Endothelial cell of umbilical vein (primary cell): ENCODE data around the gene CIAO3. TPM values are rescaled to one million over a fixed set of nuclear protein-coding genes. Genes with fewer than 3 reads are reported as not detected.

Experiments used
- BruUV-seq: library from RNA; stranded (reverse); fragments of 400-500 nt; replicated peaks from 2 replicates; lab custom pipeline; 2021; lab: Mats Ljungman, UMichigan
- CTCF ChIA-PET: fragments of 300-600, 350-600 bp; sonication (Branson Sonifier 250); formaldehyde crosslinking; loops from one replicate; lab custom pipeline; 2021; ENCODE audit warnings: antibody characterized with exemption, inconsistent platforms; lab: Charles Lee
- POLR2A ChIA-PET: fragments of 300-600, 350-600 bp; sonication (Branson Sonifier 250); formaldehyde crosslinking; loops from one replicate; lab custom pipeline; 2021; ENCODE audit warnings: antibody characterized with exemption, inconsistent platforms; lab: Charles Lee
- DNase-seq: peaks from one replicate; pipeline ENCODE4 v3.0.0-alpha.2; 2011; ENCODE audit warnings: low read depth, low spot score
- FAIRE-seq: peaks from 2 replicates; lab custom pipeline; 2011; peaks lifted over from hg19 to GRCh38; lab: Jason Lieb, UNC
- H2AFZ ChIP-seq: 2 replicates; pipeline ENCODE4 v1.6.0; 2012; ENCODE audit warnings: low read depth, low read length, control low read depth, inconsistent platforms
- H3K27ac ChIP-seq: 2 replicates; pipeline ENCODE4 v1.5.1; 2011; ENCODE audit warnings: low read depth, mild to moderate bottlenecking, control low read depth, low read length, moderate library complexity; ENCODE audit not compliant: insufficient read depth
- H3K27me3 ChIP-seq, 2 experiments: 2 replicates each; pipeline versions ENCODE4 v1.6.0 to v1.6.1; 2011; ENCODE audit warnings: low read length in 2 of 2, mixed read lengths in 1 of 2; ENCODE audit not compliant: control insufficient read depth in 2 of 2, insufficient read depth in 2 of 2
- H3K36me3 ChIP-seq, 2 experiments: 2 replicates in 1 of 2; 3 replicates in 1 of 2; pipeline ENCODE4 v1.5.1; 2011; ENCODE audit warnings: low read length in 2 of 2, mild to moderate bottlenecking in 1 of 2, moderate library complexity in 1 of 2; ENCODE audit not compliant: control insufficient read depth in 2 of 2, insufficient read depth in 2 of 2; ENCODE audit errors: extremely low read depth in 1 of 2
- H3K4me1 ChIP-seq: 3 replicates; pipeline ENCODE4 v1.5.1; 2011; ENCODE audit warnings: mild to moderate bottlenecking, low read length; ENCODE audit not compliant: control insufficient read depth, insufficient read depth; ENCODE audit errors: extremely low read depth
- H3K4me2 ChIP-seq: 2 replicates; pipeline ENCODE4 v1.6.1; 2011; ENCODE audit warnings: low read length, control low read depth, mixed read lengths; ENCODE audit not compliant: insufficient read depth
- H3K4me3 ChIP-seq, 3 experiments: fragments of 200-600 bp in 1 of 3; sonication (generic), shearing (Covaris generic) in 1 of 3; replicated peaks in 1 of 3; 2 replicates each; pipeline ENCODE4 v1.5.1; 2011 to 2016; ENCODE audit warnings: control low read depth in 3 of 3, low read length in 3 of 3, mild to moderate bottlenecking in 2 of 3, inconsistent platforms in 1 of 3, low read depth in 1 of 3, moderate library complexity in 1 of 3; ENCODE audit not compliant: insufficient read depth in 1 of 3
- H3K79me2 ChIP-seq: 2 replicates; pipeline ENCODE4 v1.6.0; 2012; ENCODE audit warnings: low read length, inconsistent platforms; ENCODE audit not compliant: control insufficient read depth, insufficient read depth
- H3K9ac ChIP-seq: replicated peaks from 2 replicates; pipeline ENCODE3; 2011; ENCODE audit warnings: low read length, control low read depth; ENCODE audit not compliant: insufficient read depth; ENCODE audit errors: extremely low read depth
- H3K9me1 ChIP-seq: replicated peaks from 3 replicates; pipeline ENCODE4 v1.6.0; 2011; ENCODE audit warnings: mild to moderate bottlenecking, low read length; ENCODE audit not compliant: control insufficient read depth, insufficient read depth; ENCODE audit errors: extremely low read depth
- H3K9me3 ChIP-seq: replicated peaks from 2 replicates; pipeline ENCODE4 v1.5.1; 2012; ENCODE audit warnings: low read length, inconsistent platforms; ENCODE audit not compliant: control insufficient read depth, insufficient read depth
- H4K20me1 ChIP-seq: replicated peaks from 2 replicates; pipeline ENCODE3; 2011; ENCODE audit warnings: mild to moderate bottlenecking, low read length; ENCODE audit not compliant: control insufficient read depth, insufficient read depth; ENCODE audit errors: extremely low read depth
- EZH2 ChIP-seq: IDR thresholded peaks from 2 replicates; pipeline ENCODE4 v1.6.1; 2012; ENCODE audit warnings: borderline replicate concordance, low read depth, mild to moderate bottlenecking, moderate library complexity, low read length, inconsistent platforms; ENCODE audit not compliant: severe bottlenecking
- FOS ChIP-seq: IDR thresholded peaks from 2 replicates; pipeline ENCODE4 v1.6.1; 2011; ENCODE audit warnings: mild to moderate bottlenecking, low read length, moderate library complexity, borderline replicate concordance; ENCODE audit not compliant: insufficient read depth
- JUN ChIP-seq: IDR thresholded peaks from 2 replicates; pipeline ENCODE4 v1.6.1; 2011; ENCODE audit warnings: borderline replicate concordance, low read depth; ENCODE audit not compliant: insufficient read length, insufficient read depth
- POLR2A ChIP-seq: IDR thresholded peaks from 2 replicates; pipeline ENCODE4 v1.6.1; 2012; ENCODE audit warnings: low read depth, mild to moderate bottlenecking, control low read depth, low read length
- dilution Hi-C: fragments of 300-500 bp; cut with MboI; formaldehyde crosslinking; loops from one replicate; pipeline ENCODE4 v1.15.0; 2019; ENCODE audit warnings: low sequenced_read_pairs; ENCODE audit not compliant: extremely low pct_ligation_motif_present
- intact Hi-C: fragments of 100-400 bp; cut with micrococcal nuclease; formaldehyde crosslinking; loops from one replicate; pipeline ENCODE4 v1.10.0; 2022
- polyA plus RNA-seq, 4 experiments: library from polyadenylated mRNA; depleted of rRNA in 3 of 4; stranded (reverse) in 3 of 4; unstranded in 1 of 4; fragments of >200 nt; gene quantifications; 2 replicates each; pipeline versions ENCODE4 v1.2.1 to v1.2.3, GENCODE V29; 2011 to 2012; ENCODE audit warnings: missing spikeins in 1 of 4
- total RNA-seq: library from RNA; stranded (reverse); gene quantifications from 2 replicates; pipeline ENCODE4 v1.2.3, GENCODE V29; 2021
- TF ChIP-seq, protein P1 (sequence below), 2 donors: IDR thresholded peaks; 1 replicate in 1 of 2; 2 replicates in 1 of 2; pipeline ENCODE4 v1.5.1; 2011; ENCODE audit warnings: low read length in 2 of 2, mild to moderate bottlenecking in 2 of 2, moderate library complexity in 2 of 2, control low read depth in 1 of 2, inconsistent platforms in 1 of 2, low read depth in 1 of 2; ENCODE audit not compliant: insufficient read depth in 1 of 2; ENCODE audit errors: extremely low read depth in 1 of 2
- TF ChIP-seq, protein P2 (sequence below): IDR thresholded peaks from 2 replicates; pipeline ENCODE4 v1.6.1; 2011; ENCODE audit not compliant: insufficient read depth, insufficient read length

Gene CIAO3
- total and polyA plus RNA-seq, 2 donors (not counting 3 experiments of a cell fraction or from before 2014, with no cell fraction given) = 23.1 to 33.8 TPM

DNA sequence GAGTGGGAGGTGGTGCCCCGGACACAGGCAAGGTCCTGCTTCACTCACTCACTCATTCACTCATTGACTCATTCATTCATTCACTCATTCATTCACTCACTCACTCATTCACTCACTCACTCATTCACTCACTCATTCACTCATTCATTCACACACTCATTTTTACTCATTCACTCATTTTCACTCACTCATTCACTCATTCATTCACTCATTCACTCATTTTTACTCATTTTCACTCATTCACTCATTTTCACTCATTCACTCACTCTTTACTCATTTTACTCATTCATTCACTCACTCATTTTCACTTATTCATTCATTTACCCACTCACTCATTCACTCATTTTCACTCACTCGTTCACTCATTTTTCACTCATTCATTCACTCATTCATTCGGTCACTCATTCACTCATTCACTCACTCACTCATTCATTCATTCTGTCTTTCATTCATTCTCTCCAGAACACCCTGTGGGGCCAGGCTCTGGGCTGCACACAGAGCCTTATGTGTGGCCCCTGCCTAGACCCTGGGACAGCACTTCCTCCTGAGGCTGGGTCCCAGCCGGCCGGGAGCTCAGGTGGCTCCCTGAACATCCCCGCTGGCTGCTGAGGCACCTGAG lies 38.2 kb upstream of the CIAO3 start:
- CTCF ChIA-PET = interaction anchor here (0.5 kb wide), 1 partner anchor 51 kb away, joined by 3 read pairs; no protein-coding TSS in a partner anchor

More for the DNA sequence above, 38.2 kb upstream of the CIAO3 start:
- no peak overlapping the region for H3K4me2 ChIP-seq
- H3K36me3 ChIP-seq = no peaks in the 10 kb centered on the region
- no peak for FAIRE-seq
- no peaks in the 10 kb centered on the region for H3K27me3 ChIP-seq
- BruUV-seq = no TSS peak
- DNase-seq = no peak
- H3K4me3 ChIP-seq = no peak overlapping the region
- H3K9me3 ChIP-seq = no peaks in the 10 kb centered on the region
- no peaks in the 10 kb centered on the region for H4K20me1 ChIP-seq
- no peak for TF ChIP-seq JUN
- TF ChIP-seq, protein P1, sequence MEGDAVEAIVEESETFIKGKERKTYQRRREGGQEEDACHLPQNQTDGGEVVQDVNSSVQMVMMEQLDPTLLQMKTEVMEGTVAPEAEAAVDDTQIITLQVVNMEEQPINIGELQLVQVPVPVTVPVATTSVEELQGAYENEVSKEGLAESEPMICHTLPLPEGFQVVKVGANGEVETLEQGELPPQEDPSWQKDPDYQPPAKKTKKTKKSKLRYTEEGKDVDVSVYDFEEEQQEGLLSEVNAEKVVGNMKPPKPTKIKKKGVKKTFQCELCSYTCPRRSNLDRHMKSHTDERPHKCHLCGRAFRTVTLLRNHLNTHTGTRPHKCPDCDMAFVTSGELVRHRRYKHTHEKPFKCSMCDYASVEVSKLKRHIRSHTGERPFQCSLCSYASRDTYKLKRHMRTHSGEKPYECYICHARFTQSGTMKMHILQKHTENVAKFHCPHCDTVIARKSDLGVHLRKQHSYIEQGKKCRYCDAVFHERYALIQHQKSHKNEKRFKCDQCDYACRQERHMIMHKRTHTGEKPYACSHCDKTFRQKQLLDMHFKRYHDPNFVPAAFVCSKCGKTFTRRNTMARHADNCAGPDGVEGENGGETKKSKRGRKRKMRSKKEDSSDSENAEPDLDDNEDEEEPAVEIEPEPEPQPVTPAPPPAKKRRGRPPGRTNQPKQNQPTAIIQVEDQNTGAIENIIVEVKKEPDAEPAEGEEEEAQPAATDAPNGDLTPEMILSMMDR (IDR thresholded peaks at IDR 0.05; ENCODE audit: extremely low read depth in 1 of 2, insufficient read depth in 1 of 2, low read depth in 1 of 2, low read length in 2 of 2) = no peak
- TF ChIP-seq, protein P2, sequence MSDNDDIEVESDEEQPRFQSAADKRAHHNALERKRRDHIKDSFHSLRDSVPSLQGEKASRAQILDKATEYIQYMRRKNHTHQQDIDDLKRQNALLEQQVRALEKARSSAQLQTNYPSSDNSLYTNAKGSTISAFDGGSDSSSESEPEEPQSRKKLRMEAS = no peak
- TF ChIP-seq EZH2 = no peak
- TF ChIP-seq FOS = no peak
- no peak for TF ChIP-seq POLR2A
- H2AFZ ChIP-seq = no peak overlapping the region
- no peaks in the 10 kb centered on the region for H3K9me1 ChIP-seq
- no peaks in the 10 kb centered on the region for H3K79me2 ChIP-seq
- no peaks in the 10 kb centered on the region for H3K4me1 ChIP-seq
- H3K9ac ChIP-seq = no peak overlapping the region
- H3K27ac ChIP-seq = no peak overlapping the region
- intact Hi-C loops = no loop called here
- POLR2A ChIA-PET = no interaction called here
- dilution Hi-C loops = no loop called here
